M059J (cell line): ENCODE measurements around the gene RIN3. TPM values are rescaled to one million over a fixed set of nuclear protein-coding genes. Genes with fewer than 3 reads are reported as not detected.

Experiments used
- DNase-seq: peaks from one replicate; pipeline ENCODE4 v3.0.0-alpha.2; 2012; ENCODE audit warnings: low read depth
- total RNA-seq: library from RNA; depleted of rRNA; stranded (reverse); fragments of >200 nt; shearing (Covaris generic); gene quantifications from 2 replicates; pipeline ENCODE4 v1.2.3, GENCODE V29; 2014; rRNA removed

RIN3 gene
- total RNA-seq = 0.44 and 1.1 TPM in 2 replicates

GRCh38 chr14:92513204-92513965 is at the start of gene RIN3:
Gene RIN3 (plus strand): TSS chr14:92513781. CDS start chr14:92513933, 152 bp downstream.
- peak; percentile 67 for DNase-seq

GRCh38 chr14:92464156-92464555 is 49.4 kb upstream of the RIN3 start:
- DNase-seq = no peak

GRCh38 chr14:92464716-92465115 is 48.9 kb upstream of the RIN3 start:
- DNase-seq = no peak

GRCh38 chr14:92465353-92466055 is 48.1 kb upstream of the RIN3 start:
- no peak for DNase-seq

GRCh38 chr14:92466059-92466458 is 47.5 kb upstream of the RIN3 start:
- DNase-seq = no peak

GRCh38 chr14:92469515-92469914 is 44.1 kb upstream of the RIN3 start:
- DNase-seq = no peak

- DNase-seq = peak; percentile 77
Measured at GRCh38 chr14:92470215-92470614, 43.4 kb upstream of the RIN3 start.

- no peak for DNase-seq
Measured at GRCh38 chr14:92470811-92471210, 42.8 kb upstream of the RIN3 start.

GRCh38 chr14:92471919-92472318 is 41.7 kb upstream of the RIN3 start:
- peak; percentile 81 for DNase-seq

GRCh38 chr14:92472860-92473259 is 40.7 kb upstream of the RIN3 start:
- no peak for DNase-seq

- DNase-seq = no peak
Measured at GRCh38 chr14:92473261-92473968, 40.2 kb upstream of the RIN3 start.

GRCh38 chr14:92473969-92474535 is 39.5 kb upstream of the RIN3 start:
- no peak for DNase-seq

GRCh38 chr14:92475037-92475436 is 38.5 kb upstream of the RIN3 start:
- DNase-seq = no peak

- DNase-seq = no peak
Measured at GRCh38 chr14:92475451-92476187, 38.0 kb upstream of the RIN3 start.

GRCh38 chr14:92480856-92481255 is 32.7 kb upstream of the RIN3 start:
- no peak for DNase-seq

GRCh38 chr14:92481386-92481785 is 32.2 kb upstream of the RIN3 start:
- no peak for DNase-seq

- no peak for DNase-seq
Measured at GRCh38 chr14:92481811-92482555, 31.6 kb upstream of the RIN3 start.

- DNase-seq = no peak
Measured at GRCh38 chr14:92482621-92483319, 30.8 kb upstream of the RIN3 start.

- DNase-seq = no peak
Measured at GRCh38 chr14:92484132-92484823, 29.3 kb upstream of the RIN3 start.

- DNase-seq = no peak
Measured at GRCh38 chr14:92486881-92487280, 26.7 kb upstream of the RIN3 start.
